HG03460 (cell line): Measurements from ENCODE around the gene KRTAP2-4.
"Not testable (repeated sequence)": the region's sequence is repeated elsewhere in the genome, so short reads cannot be mapped to it uniquely, and the experiment has no call there.

ENCODE experiments used
- ATAC-seq: cut with Tn5 transposase; IDR thresholded peaks from one replicate; pipeline ENCODE4 v1.9.1; 2021; ENCODE audit not compliant: unreplicated experiment

KRTAP2-4 gene, protein sequence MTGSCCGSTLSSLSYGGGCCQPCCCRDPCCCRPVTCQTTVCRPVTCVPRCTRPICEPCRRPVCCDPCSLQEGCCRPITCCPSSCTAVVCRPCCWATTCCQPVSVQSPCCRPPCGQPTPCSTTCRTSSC

GRCh38 chr17:41065829-41066624 lies at the start of gene KRTAP2-4:
Gene KRTAP2-4 (minus strand): TSS chr17:41065879. CDS start chr17:41065845, 34 bp downstream.
- ATAC-seq, result no peak

DNA sequence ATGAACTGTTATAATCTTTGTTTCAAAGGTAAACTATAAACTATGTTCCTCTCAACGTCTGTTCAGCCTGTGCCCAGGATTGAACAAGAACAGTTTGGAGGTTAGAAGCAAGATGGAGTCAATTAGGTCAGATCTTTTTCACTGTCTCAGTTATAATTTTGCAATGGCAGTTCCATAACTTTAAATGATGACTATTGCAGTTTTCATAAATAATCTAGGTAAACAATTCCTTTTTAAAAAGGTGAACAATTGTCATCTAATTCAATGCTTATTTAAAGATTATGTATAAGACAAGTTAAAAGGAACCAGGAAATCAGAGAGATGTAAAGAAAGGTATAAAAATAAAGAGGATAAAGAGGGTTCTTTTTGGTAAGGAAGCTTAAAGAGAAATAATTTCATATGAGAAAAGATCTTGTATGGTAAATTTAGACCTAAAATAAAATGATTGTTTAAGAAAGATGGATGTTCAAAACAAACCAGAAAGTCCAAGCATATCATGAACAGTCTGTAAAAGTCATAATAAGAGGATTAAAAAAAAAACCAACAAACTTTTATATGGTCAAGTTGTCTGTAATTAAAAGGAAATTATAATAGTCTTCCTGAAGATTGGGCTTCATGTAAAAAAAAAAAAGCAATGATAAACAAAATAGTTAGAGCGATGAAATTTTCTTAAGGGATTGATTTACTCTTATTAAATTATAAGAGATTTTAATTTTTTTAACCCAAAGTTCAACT lies 45.6 kb upstream of the KRTAP2-4 start:
- ATAC-seq, result no peak

DNA sequence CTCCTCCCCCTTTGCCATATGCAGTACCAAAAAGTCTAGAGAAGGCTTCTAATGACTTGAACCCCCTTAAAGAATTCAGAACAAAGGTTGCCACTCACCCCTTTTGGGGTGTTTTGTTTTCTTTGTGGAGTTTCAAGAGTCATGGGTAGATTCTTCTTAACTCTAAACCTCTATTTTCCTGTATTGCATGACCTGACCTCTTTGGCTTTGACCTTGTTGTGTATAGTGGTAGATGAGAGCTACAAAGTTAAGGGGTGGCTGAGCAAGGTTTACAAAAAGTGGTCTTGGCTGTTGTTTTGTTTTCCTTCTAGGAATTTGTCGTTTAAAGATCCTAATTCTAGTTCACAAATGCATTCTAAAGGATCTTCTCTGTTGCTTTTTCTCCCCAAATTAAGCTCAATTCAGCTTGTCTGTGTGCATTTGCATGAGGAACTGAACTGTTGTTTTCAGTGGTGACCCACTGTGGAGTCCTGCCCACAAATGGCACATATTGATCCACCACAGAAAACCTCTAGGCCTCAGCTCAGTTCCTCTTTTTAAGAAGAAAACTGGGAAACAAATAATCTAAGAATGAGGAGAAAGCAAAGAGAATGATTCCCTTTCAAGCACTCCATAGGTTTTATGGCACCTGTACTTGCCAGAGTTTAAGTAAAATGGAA lies 43.2 kb upstream of the KRTAP2-4 start:
- not testable (repeated sequence) for ATAC-seq

DNA sequence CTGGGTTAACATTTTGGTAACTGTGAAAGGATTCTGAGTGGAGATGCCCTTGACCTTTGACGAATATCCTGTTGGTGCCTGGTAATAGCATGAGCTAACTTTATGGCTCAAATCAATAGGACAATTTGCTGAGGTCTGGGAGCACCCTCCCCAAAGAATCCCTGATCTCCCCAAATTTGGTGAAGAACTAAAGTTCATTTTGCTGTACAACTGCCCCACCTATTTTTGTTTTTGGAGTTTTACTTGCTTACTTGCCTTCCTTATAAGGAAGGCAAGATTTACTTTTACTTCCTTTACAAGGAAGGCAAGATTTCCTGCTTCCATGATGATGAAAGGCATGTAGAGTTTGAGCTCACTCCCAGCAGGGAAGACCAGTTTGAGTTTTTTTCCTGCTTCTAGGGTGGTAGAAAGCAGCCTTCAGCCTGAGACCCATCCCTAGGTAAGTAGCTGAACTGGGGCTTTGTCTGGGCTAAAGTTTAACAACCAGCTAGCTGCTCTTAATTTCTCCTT lies 42.3 kb upstream of the KRTAP2-4 start:
- no peak for ATAC-seq

DNA sequence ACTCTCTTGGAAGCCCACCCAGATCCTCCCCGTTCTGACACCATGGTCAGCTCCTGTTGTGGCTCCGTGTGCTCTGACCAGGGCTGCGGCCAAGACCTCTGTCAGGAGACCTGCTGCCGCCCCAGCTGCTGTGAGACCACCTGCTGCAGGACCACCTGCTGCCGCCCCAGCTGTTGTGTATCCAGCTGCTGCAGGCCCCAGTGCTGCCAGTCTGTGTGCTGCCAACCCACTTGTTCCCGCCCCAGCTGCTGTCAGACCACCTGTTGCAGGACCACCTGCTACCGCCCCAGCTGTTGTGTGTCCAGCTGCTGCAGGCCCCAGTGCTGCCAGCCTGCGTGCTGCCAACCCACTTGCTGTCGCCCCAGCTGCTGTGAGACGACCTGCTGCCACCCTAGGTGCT lies 39.7 kb upstream of the KRTAP2-4 start, which contains the start of gene KRTAP4-9:
Gene KRTAP4-9 (plus strand): TSS at position 43 of the 400 bp plus-strand sequence. CDS start 0 bp downstream, at position 43.
- ATAC-seq, result not testable (repeated sequence)

- not testable (repeated sequence) for ATAC-seq
Measured at GRCh38 chr17:41104386-41105038, 38.8 kb upstream of the KRTAP2-4 start.

DNA sequence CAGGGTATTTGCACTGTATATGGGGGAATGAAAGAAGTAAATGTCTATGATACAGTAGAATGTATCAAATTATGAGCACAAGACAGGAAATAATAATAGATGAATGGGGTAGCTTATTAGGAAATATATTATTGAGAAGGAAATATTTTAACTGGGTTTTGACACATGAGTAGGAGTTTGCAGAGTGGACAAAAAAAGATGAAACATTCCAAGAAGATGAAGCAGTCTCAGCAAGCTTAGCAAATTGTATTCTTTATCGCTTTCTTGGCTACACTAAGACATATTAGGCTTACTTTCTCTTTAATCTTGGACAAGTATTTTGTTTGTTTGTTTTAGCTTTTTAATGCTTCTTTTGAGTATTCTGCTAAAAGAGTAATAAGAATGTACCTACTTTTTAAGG lies 38.2 kb upstream of the KRTAP2-4 start:
- ATAC-seq, result no peak

- ATAC-seq, result no peak
Measured at GRCh38 chr17:41101586-41102259, 36.0 kb upstream of the KRTAP2-4 start, which contains the start of gene KRTAP4-16. Gene KRTAP4-16 (minus strand): TSS chr17:41102209. CDS start chr17:41102209, 0 bp downstream.

GRCh38 chr17:41099682-41100480 lies 34.2 kb upstream of the KRTAP2-4 start:
- not testable (repeated sequence) for ATAC-seq

DNA sequence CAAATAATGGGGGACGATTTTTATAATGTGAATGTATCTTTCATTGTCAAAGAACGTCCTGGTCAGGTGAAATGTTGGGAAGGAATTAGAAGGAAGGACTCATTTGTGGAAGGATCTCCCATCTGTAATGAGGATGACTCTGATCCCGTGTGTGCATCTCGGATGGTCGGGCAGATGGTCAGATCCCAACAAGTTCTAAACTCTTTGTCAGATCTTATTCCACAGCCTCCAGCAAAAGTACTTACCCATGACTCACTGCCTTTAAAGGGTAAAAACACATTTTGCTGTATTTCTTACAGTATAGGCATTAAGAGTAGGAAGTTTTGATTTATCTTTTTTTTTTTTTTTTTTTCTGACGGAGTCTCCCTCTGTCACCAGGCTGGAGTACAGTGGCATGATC lies 32.8 kb upstream of the KRTAP2-4 start:
- no peak for ATAC-seq

GRCh38 chr17:41098042-41098441 lies 32.4 kb upstream of the KRTAP2-4 start, which contains the start of gene KRTAP4-8:
Gene KRTAP4-8 (minus strand): TSS chr17:41098142. CDS start chr17:41098084, 58 bp downstream.
- no peak for ATAC-seq

DNA sequence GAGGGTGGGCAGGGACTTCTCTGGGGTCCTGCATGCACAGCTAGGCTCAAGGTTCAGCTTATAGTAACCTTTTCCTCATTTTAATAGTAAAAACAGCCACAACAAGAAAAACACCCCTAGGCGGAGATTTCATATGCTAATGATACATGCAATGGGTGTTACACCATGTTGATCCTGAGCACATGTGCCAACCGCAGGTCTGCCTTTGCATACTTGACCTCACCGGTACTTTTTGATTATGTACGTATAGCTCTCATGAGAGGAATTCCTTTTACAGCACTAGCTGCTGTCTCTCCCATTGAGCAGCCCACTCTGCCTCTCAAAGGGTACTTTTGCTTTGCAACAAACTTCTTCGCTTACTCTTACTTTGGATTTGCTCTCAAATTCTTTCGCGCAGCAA lies 30.4 kb upstream of the KRTAP2-4 start:
- ATAC-seq, result no peak

- not testable (repeated sequence) for ATAC-seq
Measured at GRCh38 chr17:41088760-41089352, 23.2 kb upstream of the KRTAP2-4 start.

GRCh38 chr17:41084100-41084856 lies 18.6 kb upstream of the KRTAP2-4 start, which contains the start of gene KRTAP4-7:
Gene KRTAP4-7 (plus strand): TSS chr17:41084150. CDS start chr17:41084207, 57 bp downstream.
- ATAC-seq, result not testable (repeated sequence)

DNA sequence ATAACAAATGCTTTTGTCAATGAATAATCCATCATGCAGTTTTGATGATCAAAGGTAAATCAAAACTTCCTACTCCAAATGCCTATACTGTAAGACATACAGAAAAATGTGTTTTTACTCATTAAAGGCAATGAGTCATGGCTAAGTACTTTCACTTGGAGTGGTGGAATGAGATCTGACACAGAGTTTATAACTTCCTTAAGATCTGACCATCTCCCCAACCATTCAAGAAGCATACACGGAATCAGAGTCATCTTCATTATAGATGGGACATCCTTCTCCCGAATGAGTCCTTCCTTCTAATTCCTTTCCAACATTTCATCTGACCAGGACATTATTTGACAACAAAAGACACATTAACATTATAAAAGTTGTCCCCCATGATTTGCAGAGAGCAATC lies 17.7 kb upstream of the KRTAP2-4 start:
- ATAC-seq, result not testable (repeated sequence)

DNA sequence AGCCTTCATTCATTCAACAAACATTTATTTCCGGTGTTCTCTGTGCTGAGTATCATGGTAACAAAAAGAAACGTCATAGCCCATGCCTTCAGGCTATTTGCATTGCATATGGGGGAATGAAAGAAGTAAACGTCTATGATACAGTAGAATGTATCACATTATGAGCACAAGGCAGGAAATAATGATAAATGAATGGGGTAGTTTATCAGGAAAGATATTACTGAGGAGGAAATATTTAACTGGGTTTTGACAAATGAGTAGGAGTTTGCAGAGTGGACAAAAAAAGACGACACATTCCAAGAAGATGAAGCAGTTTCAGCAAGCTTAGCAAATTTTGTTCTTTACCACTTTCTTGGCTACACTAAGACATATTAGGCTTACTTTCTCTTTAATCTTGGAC lies 16.9 kb upstream of the KRTAP2-4 start:
- ATAC-seq, result no peak

- ATAC-seq, result no peak
Measured at GRCh38 chr17:41076788-41077187, 11.1 kb upstream of the KRTAP2-4 start.

- ATAC-seq, result no peak
Measured at GRCh38 chr17:41073676-41074075, 8.0 kb upstream of the KRTAP2-4 start.
